ENCODE measurements around the gene JMJD4. TPM values are rescaled to one million over a fixed set of nuclear protein-coding genes. Genes with fewer than 3 reads are reported as not detected.

The JMJD4 gene
- total and polyA plus RNA-seq, 2 of the 8 experiments (the other 6 are each of a cell fraction or from before 2014, with no cell fraction given), result 13.2 to 23.3 TPM

DNA sequence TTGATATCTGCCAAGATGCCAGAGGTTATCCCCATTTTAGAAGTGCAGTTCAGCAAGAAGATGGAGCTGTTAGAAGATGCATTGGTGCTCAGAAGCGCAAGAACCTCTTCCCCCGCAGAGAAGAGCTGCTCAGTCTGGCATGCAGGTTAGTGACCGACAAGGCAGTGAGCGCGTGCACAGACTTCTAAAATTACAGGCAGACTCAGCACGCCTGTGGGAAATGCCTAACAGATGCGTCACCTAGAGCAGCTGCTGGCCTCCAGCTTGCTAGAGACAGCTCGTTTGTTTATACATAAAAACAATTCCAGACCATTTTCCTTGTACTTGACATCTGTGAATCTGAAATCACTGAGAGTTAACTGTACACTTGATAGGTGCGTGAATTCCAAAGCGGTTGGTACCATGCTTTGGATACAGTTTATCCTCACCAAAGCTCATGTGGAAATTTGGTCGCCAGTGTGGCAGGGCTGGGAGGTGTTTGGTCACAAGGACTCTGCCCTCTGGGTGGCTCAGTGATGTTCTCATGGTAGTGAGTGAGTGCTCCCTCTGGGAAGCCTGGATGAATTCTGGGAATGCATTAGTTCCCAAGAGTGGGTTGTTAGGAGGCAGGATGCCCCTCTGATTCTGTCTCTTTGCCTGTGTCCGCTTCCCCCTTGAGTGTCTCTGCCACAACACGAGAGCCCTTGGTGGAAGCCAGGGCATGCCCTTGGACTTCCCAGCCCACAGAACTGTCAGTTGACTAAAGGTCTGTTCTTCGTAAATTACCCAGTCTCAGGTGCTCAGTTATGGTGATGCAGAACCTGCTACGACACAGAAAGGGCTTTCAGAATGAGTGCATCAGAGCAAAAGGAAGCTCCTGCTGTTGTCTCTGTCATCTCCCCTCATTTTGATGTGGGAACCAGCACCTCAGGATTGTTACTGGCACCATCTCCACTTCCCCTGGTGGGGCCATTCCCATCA lies 24.5 kb upstream of the JMJD4 start (continued):
- TF ChIP-seq, protein P1, sequence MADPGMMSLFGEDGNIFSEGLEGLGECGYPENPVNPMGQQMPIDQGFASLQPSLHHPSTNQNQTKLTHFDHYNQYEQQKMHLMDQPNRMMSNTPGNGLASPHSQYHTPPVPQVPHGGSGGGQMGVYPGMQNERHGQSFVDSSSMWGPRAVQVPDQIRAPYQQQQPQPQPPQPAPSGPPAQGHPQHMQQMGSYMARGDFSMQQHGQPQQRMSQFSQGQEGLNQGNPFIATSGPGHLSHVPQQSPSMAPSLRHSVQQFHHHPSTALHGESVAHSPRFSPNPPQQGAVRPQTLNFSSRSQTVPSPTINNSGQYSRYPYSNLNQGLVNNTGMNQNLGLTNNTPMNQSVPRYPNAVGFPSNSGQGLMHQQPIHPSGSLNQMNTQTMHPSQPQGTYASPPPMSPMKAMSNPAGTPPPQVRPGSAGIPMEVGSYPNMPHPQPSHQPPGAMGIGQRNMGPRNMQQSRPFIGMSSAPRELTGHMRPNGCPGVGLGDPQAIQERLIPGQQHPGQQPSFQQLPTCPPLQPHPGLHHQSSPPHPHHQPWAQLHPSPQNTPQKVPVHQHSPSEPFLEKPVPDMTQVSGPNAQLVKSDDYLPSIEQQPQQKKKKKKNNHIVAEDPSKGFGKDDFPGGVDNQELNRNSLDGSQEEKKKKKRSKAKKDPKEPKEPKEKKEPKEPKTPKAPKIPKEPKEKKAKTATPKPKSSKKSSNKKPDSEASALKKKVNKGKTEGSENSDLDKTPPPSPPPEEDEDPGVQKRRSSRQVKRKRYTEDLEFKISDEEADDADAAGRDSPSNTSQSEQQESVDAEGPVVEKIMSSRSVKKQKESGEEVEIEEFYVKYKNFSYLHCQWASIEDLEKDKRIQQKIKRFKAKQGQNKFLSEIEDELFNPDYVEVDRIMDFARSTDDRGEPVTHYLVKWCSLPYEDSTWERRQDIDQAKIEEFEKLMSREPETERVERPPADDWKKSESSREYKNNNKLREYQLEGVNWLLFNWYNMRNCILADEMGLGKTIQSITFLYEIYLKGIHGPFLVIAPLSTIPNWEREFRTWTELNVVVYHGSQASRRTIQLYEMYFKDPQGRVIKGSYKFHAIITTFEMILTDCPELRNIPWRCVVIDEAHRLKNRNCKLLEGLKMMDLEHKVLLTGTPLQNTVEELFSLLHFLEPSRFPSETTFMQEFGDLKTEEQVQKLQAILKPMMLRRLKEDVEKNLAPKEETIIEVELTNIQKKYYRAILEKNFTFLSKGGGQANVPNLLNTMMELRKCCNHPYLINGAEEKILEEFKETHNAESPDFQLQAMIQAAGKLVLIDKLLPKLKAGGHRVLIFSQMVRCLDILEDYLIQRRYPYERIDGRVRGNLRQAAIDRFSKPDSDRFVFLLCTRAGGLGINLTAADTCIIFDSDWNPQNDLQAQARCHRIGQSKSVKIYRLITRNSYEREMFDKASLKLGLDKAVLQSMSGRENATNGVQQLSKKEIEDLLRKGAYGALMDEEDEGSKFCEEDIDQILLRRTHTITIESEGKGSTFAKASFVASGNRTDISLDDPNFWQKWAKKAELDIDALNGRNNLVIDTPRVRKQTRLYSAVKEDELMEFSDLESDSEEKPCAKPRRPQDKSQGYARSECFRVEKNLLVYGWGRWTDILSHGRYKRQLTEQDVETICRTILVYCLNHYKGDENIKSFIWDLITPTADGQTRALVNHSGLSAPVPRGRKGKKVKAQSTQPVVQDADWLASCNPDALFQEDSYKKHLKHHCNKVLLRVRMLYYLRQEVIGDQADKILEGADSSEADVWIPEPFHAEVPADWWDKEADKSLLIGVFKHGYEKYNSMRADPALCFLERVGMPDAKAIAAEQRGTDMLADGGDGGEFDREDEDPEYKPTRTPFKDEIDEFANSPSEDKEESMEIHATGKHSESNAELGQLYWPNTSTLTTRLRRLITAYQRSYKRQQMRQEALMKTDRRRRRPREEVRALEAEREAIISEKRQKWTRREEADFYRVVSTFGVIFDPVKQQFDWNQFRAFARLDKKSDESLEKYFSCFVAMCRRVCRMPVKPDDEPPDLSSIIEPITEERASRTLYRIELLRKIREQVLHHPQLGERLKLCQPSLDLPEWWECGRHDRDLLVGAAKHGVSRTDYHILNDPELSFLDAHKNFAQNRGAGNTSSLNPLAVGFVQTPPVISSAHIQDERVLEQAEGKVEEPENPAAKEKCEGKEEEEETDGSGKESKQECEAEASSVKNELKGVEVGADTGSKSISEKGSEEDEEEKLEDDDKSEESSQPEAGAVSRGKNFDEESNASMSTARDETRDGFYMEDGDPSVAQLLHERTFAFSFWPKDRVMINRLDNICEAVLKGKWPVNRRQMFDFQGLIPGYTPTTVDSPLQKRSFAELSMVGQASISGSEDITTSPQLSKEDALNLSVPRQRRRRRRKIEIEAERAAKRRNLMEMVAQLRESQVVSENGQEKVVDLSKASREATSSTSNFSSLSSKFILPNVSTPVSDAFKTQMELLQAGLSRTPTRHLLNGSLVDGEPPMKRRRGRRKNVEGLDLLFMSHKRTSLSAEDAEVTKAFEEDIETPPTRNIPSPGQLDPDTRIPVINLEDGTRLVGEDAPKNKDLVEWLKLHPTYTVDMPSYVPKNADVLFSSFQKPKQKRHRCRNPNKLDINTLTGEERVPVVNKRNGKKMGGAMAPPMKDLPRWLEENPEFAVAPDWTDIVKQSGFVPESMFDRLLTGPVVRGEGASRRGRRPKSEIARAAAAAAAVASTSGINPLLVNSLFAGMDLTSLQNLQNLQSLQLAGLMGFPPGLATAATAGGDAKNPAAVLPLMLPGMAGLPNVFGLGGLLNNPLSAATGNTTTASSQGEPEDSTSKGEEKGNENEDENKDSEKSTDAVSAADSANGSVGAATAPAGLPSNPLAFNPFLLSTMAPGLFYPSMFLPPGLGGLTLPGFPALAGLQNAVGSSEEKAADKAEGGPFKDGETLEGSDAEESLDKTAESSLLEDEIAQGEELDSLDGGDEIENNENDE (IDR thresholded peaks at IDR 0.05; ENCODE audit: insufficient replicate concordance, low read length), result no peak
- TF ChIP-seq SUZ12 (IDR thresholded peaks at IDR 0.05; ENCODE audit: low read length), result no peak
- TF ChIP-seq, protein P2, sequence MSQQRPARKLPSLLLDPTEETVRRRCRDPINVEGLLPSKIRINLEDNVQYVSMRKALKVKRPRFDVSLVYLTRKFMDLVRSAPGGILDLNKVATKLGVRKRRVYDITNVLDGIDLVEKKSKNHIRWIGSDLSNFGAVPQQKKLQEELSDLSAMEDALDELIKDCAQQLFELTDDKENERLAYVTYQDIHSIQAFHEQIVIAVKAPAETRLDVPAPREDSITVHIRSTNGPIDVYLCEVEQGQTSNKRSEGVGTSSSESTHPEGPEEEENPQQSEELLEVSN (IDR thresholded peaks at IDR 0.05), result no peak
- TF ChIP-seq TBP (IDR thresholded peaks at IDR 0.05; ENCODE audit: low read depth, low read length), result no peak
- no peak for TF ChIP-seq HDAC6 (IDR thresholded peaks at IDR 0.05; ENCODE audit: low read depth, low read length)
- no peak for TF ChIP-seq ZNF274 (IDR thresholded peaks at IDR 0.05; ENCODE audit: borderline replicate concordance, extremely low read depth, low read length)
- TF ChIP-seq ASH2L (IDR thresholded peaks at IDR 0.05; ENCODE audit: low read length), result no peak
- TF ChIP-seq, protein P3, sequence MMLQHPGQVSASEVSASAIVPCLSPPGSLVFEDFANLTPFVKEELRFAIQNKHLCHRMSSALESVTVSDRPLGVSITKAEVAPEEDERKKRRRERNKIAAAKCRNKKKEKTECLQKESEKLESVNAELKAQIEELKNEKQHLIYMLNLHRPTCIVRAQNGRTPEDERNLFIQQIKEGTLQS (IDR thresholded peaks at IDR 0.05; ENCODE audit: insufficient read depth, low read depth, low read length), result no peak

All from H1 (cell line).